GM19099 (cell line): ENCODE data around the gene TNRC18.

ENCODE experiments used
- POLR2A ChIP-seq: IDR thresholded peaks from 3 replicates; pipeline ENCODE4 v1.6.1; 2011; ENCODE audit warnings: low read depth; ENCODE audit not compliant: insufficient read length; ENCODE audit errors: extremely low read depth

Gene TNRC18

GRCh38 chr7:5320802-5321396 is 102.7 kb downstream of the TNRC18 start:
- TF ChIP-seq POLR2A: no peak

GRCh38 chr7:5320391-5320790 is 103.2 kb downstream of the TNRC18 start:
- no peak for TF ChIP-seq POLR2A

GRCh38 chr7:5315761-5316160 is 107.9 kb downstream of the TNRC18 start:
- TF ChIP-seq POLR2A: no peak

GRCh38 chr7:5314864-5315263 is 108.8 kb downstream of the TNRC18 start:
- TF ChIP-seq POLR2A: no peak

GRCh38 chr7:5310822-5311405 is 112.7 kb downstream of the TNRC18 start:
- no peak for TF ChIP-seq POLR2A

GRCh38 chr7:5309146-5309545 is 114.5 kb downstream of the TNRC18 start:
- no peak for TF ChIP-seq POLR2A

GRCh38 chr7:5303591-5304505 is 119.8 kb downstream of the TNRC18 start:
- no peak for TF ChIP-seq POLR2A

GRCh38 chr7:5303061-5303460 is 120.6 kb downstream of the TNRC18 start:
- no peak for TF ChIP-seq POLR2A

GRCh38 chr7:5302577-5302976 is 121.1 kb downstream of the TNRC18 start:
- no peak for TF ChIP-seq POLR2A

GRCh38 chr7:5300366-5300765 is 123.3 kb downstream of the TNRC18 start:
- TF ChIP-seq POLR2A: no peak

- TF ChIP-seq POLR2A: no peak
These were observed 126.9 kb downstream of the TNRC18 start for GRCh38 chr7:5296611-5297226.

GRCh38 chr7:5296015-5296610 is 127.5 kb downstream of the TNRC18 start:
- TF ChIP-seq POLR2A: no peak

- no peak for TF ChIP-seq POLR2A
These were observed 128.3 kb downstream of the TNRC18 start for GRCh38 chr7:5295039-5296014.
